Muscle of leg (tissue), 11 donors: ENCODE measurements around the gene SYT12. TPM values are rescaled to one million over a fixed set of nuclear protein-coding genes. Genes with fewer than 3 reads are reported as not detected.

Experiments used
- DNase-seq: peaks from one replicate; pipeline ENCODE4 v3.0.0; 2013
- H3K27ac ChIP-seq: one replicate; pipeline ENCODE4 v1.5.1; 2013; ENCODE audit warnings: mild to moderate bottlenecking, low read length, control low read depth
- H3K27me3 ChIP-seq: one replicate; pipeline ENCODE4 v1.6.1; 2013; ENCODE audit warnings: low read length; ENCODE audit not compliant: control insufficient read depth, insufficient read depth
- H3K36me3 ChIP-seq: one replicate; pipeline ENCODE4 v1.6.1; 2013; ENCODE audit warnings: low read length; ENCODE audit not compliant: control insufficient read depth, insufficient read depth
- H3K4me1 ChIP-seq: one replicate; pipeline ENCODE4 v1.6.1; 2013; ENCODE audit warnings: low read length; ENCODE audit not compliant: control insufficient read depth, insufficient read depth
- H3K4me3 ChIP-seq: one replicate; pipeline ENCODE4 v1.5.1; 2013; ENCODE audit warnings: low read length, control low read depth
- H3K9me3 ChIP-seq: replicated peaks from 2 replicates; pipeline ENCODE4 v1.6.1; 2013; ENCODE audit warnings: low read depth, low read length; ENCODE audit not compliant: control insufficient read depth
- WGBS: methylation state at CpG from one replicate; pipeline ENCODE4 v1.1.5; 2013; ENCODE audit warnings: missing lambda C conversion rate; ENCODE audit not compliant: insufficient coverage; 5-methylcytosine and 5-hydroxymethylcytosine counted together
- polyA plus RNA-seq, 8 donors: library from polyadenylated mRNA; unstranded; fragments of 120-200 nt; gene quantifications; one replicate each; pipeline versions ENCODE4 v1.2.1 to v1.2.3, GENCODE V29; 2013; ENCODE audit warnings: inconsistent platforms in 1 of 8, low replicate concordance in 1 of 8; ENCODE audit not compliant: insufficient read length in 8 of 8, insufficient read depth in 1 of 8
- total RNA-seq: library from RNA; stranded (reverse); fragments of 120-200 nt; gene quantifications from one replicate; pipeline ENCODE4 v1.2.4, GENCODE V29; 2013

SYT12 gene
- total and polyA plus RNA-seq, 9 donors = 0.05 to 0.30 (median 0.07) TPM; not detected in 1

- Histone ChIP-seq H3K9me3 (no peaks in the 10 kb centered on the region), H3K27ac (peak overlapping the region; percentile 20), H3K27me3 (peaks cover 16% of the 10 kb centered on the region), H3K4me1 (peaks cover 39% of the 10 kb centered on the region), H3K4me3 (no peak overlapping the region), H3K36me3 (no peaks in the 10 kb centered on the region)
- WGBS = 75% methylated on average over 4 of the region's 10 CpGs
- DNase-seq = peak; percentile 49
Measured at GRCh38 chr11:67054836-67055523, 32.0 kb downstream of the SYT12 start.

GRCh38 chr11:67055812-67056211 lies 32.9 kb downstream of the SYT12 start:
- Histone ChIP-seq H3K27ac (peak overlapping the region; percentile 20), H3K4me3 (no peak overlapping the region), H3K36me3 (no peaks in the 10 kb centered on the region), H3K9me3 (no peaks in the 10 kb centered on the region), H3K27me3 (peaks cover 16% of the 10 kb centered on the region), H3K4me1 (peaks cover 39% of the 10 kb centered on the region)
- WGBS = 15% methylated on average over 15 of the region's 17 CpGs
- no peak for DNase-seq

GRCh38 chr11:67056267-67057204 lies 33.6 kb downstream of the SYT12 start, which contains the start of gene RHOD:
RHOD (plus strand) TSS chr11:67056847; CDS start chr11:67056903, 56 bp downstream.
- peak; percentile 46 for DNase-seq
- Histone ChIP-seq H3K36me3 (no peaks in the 10 kb centered on the region), H3K27ac (peak within 1 kb of the TSS; percentile 62), H3K27me3 (peaks cover 16% of the 10 kb centered on the region), H3K9me3 (no peaks in the 10 kb centered on the region), H3K4me1 (peaks cover 39% of the 10 kb centered on the region), H3K4me3 (peak within 1 kb of the TSS; percentile 44)
- WGBS = 2% methylated on average over 69 of the region's 72 CpGs

- DNase-seq = peak; percentile 61
- H3K4me1 ChIP-seq = peaks cover 39% of the 10 kb centered on the region
- H3K27ac ChIP-seq = peak overlapping the region; percentile 62
- peak overlapping the region; percentile 44 for H3K4me3 ChIP-seq
- H3K36me3 ChIP-seq = no peaks in the 10 kb centered on the region
- peaks cover 16% of the 10 kb centered on the region for H3K27me3 ChIP-seq
- no peaks in the 10 kb centered on the region for H3K9me3 ChIP-seq
- WGBS = 41% methylated on average over 10 of the region's 10 CpGs
Measured at GRCh38 chr11:67057205-67057672, 34.3 kb downstream of the SYT12 start.

- peaks cover 39% of the 10 kb centered on the region for H3K4me1 ChIP-seq
- no peaks in the 10 kb centered on the region for H3K36me3 ChIP-seq
- no CpG with 5 or more reads among the region's 8 CpGs for WGBS
- no peaks in the 10 kb centered on the region for H3K9me3 ChIP-seq
- no peak for DNase-seq
- no peak overlapping the region for H3K4me3 ChIP-seq
- H3K27ac ChIP-seq = no peak overlapping the region
- H3K27me3 ChIP-seq = peaks cover 18% of the 10 kb centered on the region
Measured at GRCh38 chr11:67058506-67058905, 35.6 kb downstream of the SYT12 start.

- Histone ChIP-seq H3K27me3 (peaks cover 16% of the 10 kb centered on the region), H3K36me3 (no peaks in the 10 kb centered on the region), H3K4me3 (no peak overlapping the region), H3K9me3 (no peaks in the 10 kb centered on the region), H3K4me1 (peaks cover 30% of the 10 kb centered on the region), H3K27ac (no peak overlapping the region)
- WGBS = 75% methylated on average over 3 of the region's 3 CpGs
- DNase-seq = no peak
Measured at GRCh38 chr11:67059671-67060070, 36.7 kb downstream of the SYT12 start.

GRCh38 chr11:67060111-67060522 lies 37.2 kb downstream of the SYT12 start:
- no peak overlapping the region for H3K27ac ChIP-seq
- no peak overlapping the region for H3K4me3 ChIP-seq
- 67% methylated on average over 7 of the region's 7 CpGs for WGBS
- no peaks in the 10 kb centered on the region for H3K9me3 ChIP-seq
- peaks cover 26% of the 10 kb centered on the region for H3K4me1 ChIP-seq
- peaks cover 15% of the 10 kb centered on the region for H3K27me3 ChIP-seq
- H3K36me3 ChIP-seq = no peaks in the 10 kb centered on the region
- no peak for DNase-seq

- H3K36me3 ChIP-seq = no peaks in the 10 kb centered on the region
- no peak overlapping the region for H3K27ac ChIP-seq
- no peak overlapping the region for H3K4me3 ChIP-seq
- no peaks in the 10 kb centered on the region for H3K9me3 ChIP-seq
- DNase-seq = no peak
- 93% methylated on average over 10 of the region's 13 CpGs for WGBS
- peaks cover under 1% of the 10 kb centered on the region for H3K4me1 ChIP-seq
- peaks cover 3% of the 10 kb centered on the region for H3K27me3 ChIP-seq
Measured at GRCh38 chr11:67062526-67063373, 39.8 kb downstream of the SYT12 start.

- H3K27ac ChIP-seq = no peak overlapping the region
- no peak for DNase-seq
- H3K4me3 ChIP-seq = no peak overlapping the region
- H3K4me1 ChIP-seq = no peaks in the 10 kb centered on the region
- no peaks in the 10 kb centered on the region for H3K9me3 ChIP-seq
- WGBS = 85% methylated on average over 3 of the region's 3 CpGs
- H3K36me3 ChIP-seq = no peaks in the 10 kb centered on the region
- H3K27me3 ChIP-seq = peaks cover 3% of the 10 kb centered on the region
Measured at GRCh38 chr11:67066333-67066709, 43.4 kb downstream of the SYT12 start.
